Effector CD8-positive, alpha-beta T cell (primary cell): Measurements from ENCODE around the gene NECAB2.

Source experiments
- DNase-seq: peaks from one replicate; lab custom pipeline; 2025; lab: John Stamatoyannopoulos, UW

The NECAB2 gene

GRCh38 chr16:83952940-83953795 is 14.9 kb upstream of the NECAB2 start, which contains the start of gene OSGIN1:
TSS of gene OSGIN1 (plus strand) at chr16:83953240. CDS start at chr16:83957672, 4,432 bp downstream.
- no peak for DNase-seq

GRCh38 chr16:83953796-83954576 is 14.1 kb upstream of the NECAB2 start:
- no peak for DNase-seq

- no peak for DNase-seq
These were observed 13.4 kb upstream of the NECAB2 start for GRCh38 chr16:83954577-83955016.

DNA sequence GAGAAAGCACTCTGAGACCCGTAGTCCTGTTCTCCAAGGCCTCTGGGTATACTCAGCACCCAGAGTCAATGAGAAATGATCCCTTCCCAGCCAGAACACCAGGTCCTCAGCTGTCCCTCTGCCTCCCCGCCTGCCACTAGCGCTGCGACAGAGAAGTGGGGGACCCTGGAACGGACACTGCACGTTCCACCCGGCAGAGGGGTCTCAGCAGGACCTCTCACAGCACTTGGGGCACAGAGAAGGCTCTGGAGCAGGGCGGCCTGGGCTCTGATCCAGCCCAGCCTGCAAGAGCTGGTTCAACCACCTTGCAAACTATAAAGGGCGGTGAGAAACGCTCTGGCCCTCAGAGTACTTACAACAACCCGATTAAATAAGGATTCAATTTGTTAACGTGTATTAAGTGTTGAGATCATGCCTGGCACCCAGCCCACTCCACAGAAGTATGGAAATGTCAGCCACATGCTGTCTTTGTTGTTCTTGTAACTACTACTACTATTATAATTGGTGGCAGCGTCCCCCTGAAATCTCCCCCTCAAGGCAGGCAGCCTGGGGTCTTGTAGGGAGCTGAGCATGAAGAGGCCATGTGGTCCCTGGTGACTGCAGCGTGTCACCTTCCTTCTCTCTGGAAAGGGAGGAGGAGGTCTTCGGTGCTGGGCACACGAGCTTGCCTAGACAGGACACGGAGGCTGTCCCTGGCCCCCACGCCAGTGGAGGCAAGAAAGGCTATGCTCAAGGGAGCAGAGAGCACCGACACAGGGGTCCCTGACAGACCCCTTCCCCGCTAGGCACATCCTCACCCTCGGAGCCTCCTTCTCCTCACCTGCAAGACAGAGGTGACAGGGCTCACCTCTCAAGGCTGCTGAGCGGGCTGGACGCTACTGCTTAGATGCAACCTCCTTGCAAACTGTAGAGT is 12.6 kb upstream of the NECAB2 start:
- DNase-seq = no peak

DNA sequence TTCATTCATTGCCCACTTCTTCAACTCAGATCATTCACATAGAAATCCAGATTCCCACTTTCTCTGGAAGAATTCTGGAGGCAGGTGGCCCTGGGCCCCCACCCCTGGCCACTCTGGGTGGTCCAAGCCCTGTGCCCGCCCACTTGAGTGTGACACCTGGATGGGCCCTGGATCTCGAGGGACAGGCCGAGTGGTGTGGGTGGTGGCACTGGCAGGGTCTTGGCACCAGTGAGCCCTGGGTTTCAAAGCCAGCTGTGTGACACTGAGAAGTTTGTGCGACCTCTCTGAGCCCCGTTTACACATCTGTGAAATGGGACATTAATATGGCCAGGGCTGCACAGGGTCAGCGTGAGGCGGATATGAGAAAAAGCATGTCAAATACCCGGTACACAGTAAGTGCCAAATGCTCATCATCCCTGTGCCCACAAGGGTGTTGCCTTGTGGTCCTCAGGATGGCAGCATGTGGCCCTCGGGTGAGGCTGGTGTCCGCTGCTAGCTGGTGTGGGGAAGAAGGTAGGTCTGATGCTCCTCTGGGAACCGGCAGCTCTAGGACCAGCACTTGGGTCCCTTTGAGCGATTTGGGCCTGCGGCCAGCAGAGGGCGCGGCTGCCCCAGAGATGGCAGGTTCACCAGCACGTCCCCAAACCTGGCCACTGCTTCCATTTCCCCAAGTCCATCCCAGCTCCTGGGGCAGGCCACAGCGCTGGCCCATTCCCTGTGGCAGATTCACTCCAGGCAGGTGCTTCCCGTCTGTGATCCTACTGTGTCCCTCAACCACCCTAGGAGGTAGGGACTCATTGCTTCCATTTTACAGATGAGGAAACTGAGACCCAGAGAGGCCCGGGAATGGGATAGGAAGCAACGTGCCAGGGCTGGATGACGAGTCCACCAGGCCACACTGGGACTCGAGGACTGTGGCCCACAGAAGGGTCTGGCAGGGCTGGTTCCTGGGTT is 11.4 kb upstream of the NECAB2 start:
- DNase-seq = peak; percentile 41

DNA sequence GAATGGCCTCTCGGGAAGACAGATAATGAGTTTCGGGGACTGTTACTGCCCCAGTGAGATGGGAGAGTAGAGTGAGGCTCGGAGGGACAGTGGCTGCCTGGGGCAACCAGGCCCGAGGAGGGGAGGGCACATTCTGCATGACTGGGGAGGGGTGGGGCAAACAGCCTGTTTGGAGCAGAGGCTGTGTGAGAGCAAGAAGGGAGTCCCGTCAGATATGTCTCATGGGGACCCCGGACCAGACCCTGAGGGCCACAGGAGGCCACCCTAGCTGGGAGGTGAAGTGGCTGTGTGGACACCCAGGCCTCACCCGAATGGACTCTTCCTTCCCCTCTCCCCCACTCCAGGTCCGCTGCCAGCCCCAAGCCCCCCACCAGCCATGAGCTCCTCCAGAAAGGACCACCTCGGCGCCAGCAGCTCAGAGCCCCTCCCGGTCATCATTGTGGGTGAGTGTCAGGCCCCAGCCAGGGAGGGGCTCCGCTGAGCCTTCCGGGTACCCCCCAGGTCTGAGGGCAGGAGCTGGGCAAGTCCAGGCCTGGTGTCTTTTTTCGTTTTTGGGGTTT is 10.7 kb upstream of the NECAB2 start:
- no peak for DNase-seq

DNA sequence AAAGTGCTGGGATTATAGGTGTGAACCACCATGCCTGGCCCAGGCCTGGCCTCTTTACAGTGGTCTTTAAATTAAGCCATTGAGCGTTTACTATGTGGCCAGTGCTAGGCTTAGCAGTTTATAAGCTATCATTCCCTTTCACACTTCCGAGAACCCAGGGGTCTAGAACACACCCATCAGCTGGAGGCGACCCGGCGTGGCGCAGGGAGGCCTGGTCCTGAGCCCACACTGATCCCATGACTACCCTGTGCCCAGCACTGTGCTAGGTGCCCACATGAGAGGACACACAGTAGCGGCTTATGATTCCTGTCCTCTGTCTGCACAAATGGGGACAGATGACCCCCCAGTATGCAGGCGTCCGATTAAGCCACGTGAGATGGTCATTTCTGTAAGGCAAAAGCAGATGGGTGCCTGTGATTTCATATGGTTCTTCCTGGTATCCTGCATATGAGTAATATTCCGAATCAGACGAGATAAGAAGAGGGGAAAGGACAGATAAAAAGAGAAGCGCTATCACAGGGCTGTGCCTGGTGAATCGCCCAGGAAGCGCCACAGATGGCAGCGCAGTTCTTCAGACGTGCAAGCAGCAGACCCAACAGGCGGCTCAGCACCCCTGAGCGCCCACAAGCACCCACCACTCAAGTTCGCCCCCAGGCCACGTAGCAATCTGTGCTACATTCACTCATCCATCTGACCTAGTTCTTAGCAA is 9.8 kb upstream of the NECAB2 start:
- DNase-seq = no peak

GRCh38 chr16:83958846-83959565 is 9.0 kb upstream of the NECAB2 start:
- DNase-seq = no peak

GRCh38 chr16:83959656-83960434 is 8.2 kb upstream of the NECAB2 start:
- no peak for DNase-seq

DNA sequence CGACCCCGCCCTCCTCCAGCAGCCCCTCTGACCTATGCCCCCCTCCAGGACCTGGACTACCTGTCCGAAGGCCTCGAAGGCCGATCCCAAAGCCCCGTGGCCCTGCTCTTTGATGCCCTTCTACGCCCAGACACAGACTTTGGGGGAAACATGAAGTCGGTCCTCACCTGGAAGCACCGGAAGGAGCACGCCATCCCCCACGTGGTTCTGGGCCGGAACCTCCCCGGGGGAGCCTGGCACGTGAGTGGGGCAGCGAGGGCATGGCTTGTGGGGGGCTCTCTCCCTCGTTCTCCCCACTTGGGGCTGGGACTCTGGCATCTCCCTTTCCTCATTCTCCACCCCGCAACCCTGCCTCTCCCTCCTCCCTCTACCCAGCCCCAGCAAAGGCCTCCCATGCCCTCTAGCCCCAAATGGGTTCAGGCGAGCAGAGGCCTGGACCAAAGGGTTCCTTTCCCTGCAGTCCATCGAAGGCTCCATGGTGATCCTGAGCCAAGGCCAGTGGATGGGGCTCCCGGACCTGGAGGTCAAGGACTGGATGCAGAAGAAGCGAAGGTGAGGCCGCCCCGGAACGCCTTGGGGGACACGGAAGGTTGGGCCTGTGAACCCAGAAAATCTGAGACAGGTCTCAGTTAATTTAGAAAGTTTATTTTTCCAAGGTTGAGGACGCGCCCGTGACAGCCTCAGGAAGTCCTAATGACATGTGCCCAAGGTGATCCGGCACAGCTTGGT is 7.4 kb upstream of the NECAB2 start:
- no peak for DNase-seq

DNA sequence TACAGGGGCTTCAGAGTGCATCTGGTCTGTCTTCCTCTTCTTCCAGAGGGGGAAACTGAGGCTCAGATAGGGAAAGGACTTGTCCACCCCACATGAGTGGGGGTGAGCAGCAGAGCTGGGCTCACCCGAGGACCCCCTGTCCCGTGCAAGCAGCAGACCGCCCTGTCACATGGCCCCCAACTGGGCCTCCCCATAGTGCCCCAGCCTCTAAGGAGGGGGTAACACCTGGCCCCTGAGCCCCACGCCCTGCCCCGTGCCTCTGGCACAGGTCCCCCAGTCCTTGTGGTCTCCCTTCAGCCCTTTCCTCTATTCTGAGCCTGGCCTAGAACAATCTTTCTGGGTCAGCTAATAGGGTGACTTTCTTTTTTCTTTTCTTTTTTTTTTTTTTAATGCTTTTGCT is 6.5 kb upstream of the NECAB2 start:
- DNase-seq = no peak

- no peak for DNase-seq
These were observed 4.5 kb upstream of the NECAB2 start for GRCh38 chr16:83963277-83964119.

DNA sequence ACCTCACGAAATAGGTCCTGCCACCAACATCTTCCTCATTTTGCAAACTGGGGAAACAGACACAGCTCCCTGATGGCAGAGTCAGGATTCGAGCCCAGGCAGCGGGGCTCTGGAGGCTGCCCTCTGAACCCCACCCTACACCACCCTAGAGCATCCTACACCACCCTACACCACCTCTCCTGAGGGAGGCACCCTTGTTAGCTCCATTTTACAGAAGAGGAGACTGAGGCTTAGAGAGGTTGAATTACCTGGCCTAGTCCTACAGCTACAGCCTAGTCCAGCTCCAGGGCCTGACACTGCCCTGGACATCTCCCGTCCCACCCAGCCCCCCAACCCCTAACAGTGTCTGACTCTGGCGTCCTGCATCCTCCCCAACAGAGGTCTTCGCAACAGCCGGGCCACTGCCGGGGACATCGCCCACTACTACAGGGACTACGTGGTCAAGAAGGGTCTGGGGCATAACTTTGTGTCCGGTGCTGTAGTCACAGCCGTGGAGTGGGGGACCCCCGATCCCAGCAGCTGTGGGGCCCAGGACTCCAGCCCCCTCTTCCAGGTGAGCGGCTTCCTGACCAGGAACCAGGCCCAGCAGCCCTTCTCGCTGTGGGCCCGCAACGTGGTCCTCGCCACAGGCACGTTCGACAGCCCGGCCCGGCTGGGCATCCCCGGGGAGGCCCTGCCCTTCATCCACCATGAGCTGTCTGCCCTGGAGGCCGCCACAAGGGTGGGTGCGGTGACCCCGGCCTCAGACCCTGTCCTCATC is 3.2 kb upstream of the NECAB2 start:
- DNase-seq = no peak

- no peak for DNase-seq
These were observed 2.4 kb upstream of the NECAB2 start for GRCh38 chr16:83965444-83966152.

DNA sequence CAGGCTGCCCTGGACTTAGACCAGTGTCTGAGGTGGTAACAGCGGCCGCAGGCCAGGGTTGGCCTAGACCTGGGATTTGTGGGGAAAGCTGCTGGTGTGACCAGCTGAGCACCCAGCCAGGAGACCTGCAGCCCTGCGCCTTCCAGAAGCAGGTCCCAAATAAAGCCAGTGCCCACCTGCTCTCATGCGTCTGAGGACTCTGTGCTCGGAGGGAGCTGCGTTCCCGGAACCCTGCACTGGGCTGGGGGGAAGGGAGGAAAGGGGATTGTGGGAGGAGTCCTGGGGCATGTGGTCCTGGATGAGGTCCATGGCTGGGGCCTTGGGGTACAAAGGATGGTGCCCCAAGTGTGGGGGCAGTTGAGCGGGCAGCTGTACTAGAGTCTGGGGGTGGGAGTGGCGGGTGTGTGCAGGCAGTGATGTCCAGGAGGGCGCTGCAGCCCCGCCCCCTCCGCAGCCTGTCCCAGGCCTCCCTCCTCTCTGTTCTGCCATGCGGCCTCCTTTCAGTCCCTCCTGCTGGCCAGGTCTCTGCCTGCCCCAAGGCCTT is 1.8 kb upstream of the NECAB2 start:
- no peak for DNase-seq
